Measurements from ENCODE around the gene TUBB3.
A peak's percentile ranks its signal among the peaks of the same experiment; 100 is the strongest.
"Not testable (repeated sequence)": the region's sequence is repeated elsewhere in the genome, so short reads cannot be mapped to it uniquely, and the experiment has no call there.

Gene TUBB3

DNA sequence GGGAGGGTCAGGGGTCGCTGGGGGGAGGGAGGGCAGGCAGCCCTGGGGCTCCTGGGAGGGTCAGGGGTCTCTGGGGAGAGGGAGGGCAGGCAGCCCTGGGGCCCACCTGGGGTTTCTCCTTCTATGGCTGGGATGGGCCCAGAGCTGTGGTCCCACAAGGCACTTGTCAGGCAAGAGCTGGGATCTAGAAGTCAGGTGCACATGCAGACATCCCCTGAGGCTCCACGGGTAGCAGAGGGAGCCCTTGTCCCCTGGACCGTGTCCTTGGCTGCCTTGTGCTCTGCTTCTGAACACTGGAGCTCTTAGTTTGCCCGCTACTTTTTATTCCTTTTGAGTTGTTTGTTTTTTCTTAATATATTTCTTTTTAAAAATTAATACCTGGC, 1.8 kb downstream of the TUBB3 start:
- no peak overlapping the region for H3K4me3 ChIP-seq
- no peak overlapping the region for H3K27ac ChIP-seq
- TF ChIP-seq EZH2 (IDR thresholded peaks at IDR 0.05): no peak
- TF ChIP-seq POLR2AphosphoS5 (IDR thresholded peaks at IDR 0.05; ENCODE audit: borderline replicate concordance, low read depth, low read length): no peak
- no peak for TF ChIP-seq FOXP2 (optimal IDR thresholded peaks at IDR 0.05; ENCODE audit: control extremely low read depth, extremely low read length, insufficient read depth)
- no peaks in the 10 kb centered on the region for H3K9me3 ChIP-seq (ENCODE audit: low read depth, low read length)
- H3K36me3 ChIP-seq (ENCODE audit: insufficient read depth, low read length): no peaks in the 10 kb centered on the region
- DNase-seq (ENCODE audit: low read depth, low spot score): no peak
- no peak overlapping the region for H3K9ac ChIP-seq (ENCODE audit: insufficient read length)

DNA sequence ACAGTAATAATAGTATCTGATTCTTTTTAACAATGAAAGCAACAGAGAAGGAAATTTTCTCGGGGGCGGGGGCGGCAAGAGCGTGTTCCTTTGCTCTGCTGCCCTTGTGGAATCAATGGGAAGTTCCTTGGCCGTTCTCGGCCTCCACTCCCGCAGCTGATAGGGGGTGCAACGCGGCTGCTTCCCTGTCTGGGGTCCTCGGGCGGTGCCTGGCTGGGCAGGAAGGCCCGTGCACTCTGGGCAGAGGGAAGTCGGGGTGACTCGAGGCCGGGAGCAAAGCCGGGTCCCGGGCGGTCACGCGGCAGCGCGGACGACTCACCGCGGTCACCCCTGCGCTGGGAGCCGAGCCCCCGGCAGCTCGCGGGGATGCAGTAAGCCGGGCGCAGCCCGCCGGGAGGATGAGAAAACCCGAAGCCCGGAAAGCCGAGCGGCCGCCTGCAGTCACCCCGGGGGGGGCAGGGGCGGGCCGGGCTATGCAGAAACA, 2.5 kb downstream of the TUBB3 start:
- Histone ChIP-seq H3K36me3 (ENCODE audit: insufficient read depth, low read length) (no peaks in the 10 kb centered on the region), H3K4me3 (peak overlapping the region; percentile 70), H3K27ac (no peak overlapping the region), H3K9me3 (ENCODE audit: low read depth, low read length) (no peaks in the 10 kb centered on the region), H3K9ac (ENCODE audit: insufficient read length) (no peak overlapping the region)
- TF ChIP-seq EZH2 (IDR thresholded peaks at IDR 0.05): no peak
- no peak for TF ChIP-seq POLR2AphosphoS5 (IDR thresholded peaks at IDR 0.05; ENCODE audit: borderline replicate concordance, low read depth, low read length)
- no peak for TF ChIP-seq FOXP2 (optimal IDR thresholded peaks at IDR 0.05; ENCODE audit: control extremely low read depth, extremely low read length, insufficient read depth)
- no peak for DNase-seq (ENCODE audit: low read depth, low spot score)

DNA sequence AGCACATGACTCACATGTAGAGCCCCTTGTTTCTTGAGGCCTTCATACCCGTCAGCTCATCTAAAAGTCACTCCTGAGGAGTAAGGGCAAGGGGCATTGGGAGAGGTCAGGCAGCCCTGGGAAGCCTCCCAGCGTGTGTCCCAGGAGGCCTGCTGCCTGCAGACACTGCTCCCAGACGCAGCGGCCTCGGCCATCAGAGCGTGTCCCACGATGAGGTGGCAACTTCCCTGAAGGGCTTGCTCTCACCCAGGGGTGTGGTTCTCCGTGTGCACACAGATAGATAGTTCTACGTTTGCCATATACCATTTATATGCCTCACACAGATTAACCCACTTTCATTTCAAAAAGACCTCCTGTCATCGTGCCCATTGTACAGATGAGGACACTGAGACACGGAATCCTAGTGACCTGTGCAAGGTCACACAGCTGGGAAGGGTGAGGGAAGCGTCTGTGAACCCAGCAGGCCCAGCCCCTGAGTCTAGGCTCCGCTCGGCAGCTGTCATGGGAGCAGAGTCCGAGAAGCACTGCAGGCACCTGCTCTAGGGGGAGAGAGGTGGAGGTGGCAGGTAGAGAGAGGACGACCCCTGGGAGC, 8.3 kb downstream of the TUBB3 start:
- H3K9me3 ChIP-seq (ENCODE audit: low read depth, low read length): no peaks in the 10 kb centered on the region
- no peaks in the 10 kb centered on the region; the same call in 1 of the 2 replicates for H3K36me3 ChIP-seq (ENCODE audit: insufficient read depth, low read length)
- no peak overlapping the region for H3K4me3 ChIP-seq
- no peak overlapping the region for H3K9ac ChIP-seq (ENCODE audit: insufficient read length)
- no peak for DNase-seq (ENCODE audit: low read depth, low spot score)
- no peak for TF ChIP-seq POLR2AphosphoS5 (IDR thresholded peaks at IDR 0.05; ENCODE audit: borderline replicate concordance, low read depth, low read length)
- TF ChIP-seq EZH2 (IDR thresholded peaks at IDR 0.05): no peak
- TF ChIP-seq FOXP2 (optimal IDR thresholded peaks at IDR 0.05; ENCODE audit: control extremely low read depth, extremely low read length, insufficient read depth): no peak
- H3K27ac ChIP-seq: no peak overlapping the region

DNA sequence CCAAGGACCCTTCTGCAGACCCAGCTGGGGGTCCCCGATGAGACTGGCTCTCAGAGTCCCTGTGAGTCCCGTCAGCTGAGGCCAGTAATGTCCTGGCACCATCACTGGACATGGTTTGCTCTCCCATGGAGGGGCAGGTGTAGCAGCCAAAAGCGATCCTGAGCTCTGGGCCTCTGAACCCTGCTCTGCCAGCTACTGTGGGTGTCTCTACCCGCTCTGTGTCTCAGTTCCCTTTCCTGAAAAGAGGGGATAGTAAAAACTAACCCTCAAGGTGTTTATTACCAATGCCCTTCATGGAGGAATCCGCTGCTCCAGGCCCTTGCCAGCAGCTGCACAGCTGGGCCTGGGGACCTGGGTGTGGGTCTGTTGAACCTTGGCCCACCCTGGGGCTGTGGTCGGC, 8.8 kb downstream of the TUBB3 start:
- H3K9me3 ChIP-seq (ENCODE audit: low read depth, low read length): no peaks in the 10 kb centered on the region
- H3K27ac ChIP-seq: no peak overlapping the region
- H3K36me3 ChIP-seq (ENCODE audit: insufficient read depth, low read length): no peaks in the 10 kb centered on the region; the same call in 1 of the 2 replicates
- no peak overlapping the region for H3K9ac ChIP-seq (ENCODE audit: insufficient read length)
- no peak for TF ChIP-seq EZH2 (IDR thresholded peaks at IDR 0.05)
- no peak for TF ChIP-seq FOXP2 (optimal IDR thresholded peaks at IDR 0.05; ENCODE audit: control extremely low read depth, extremely low read length, insufficient read depth)
- no peak for TF ChIP-seq POLR2AphosphoS5 (IDR thresholded peaks at IDR 0.05; ENCODE audit: borderline replicate concordance, low read depth, low read length)
- H3K4me3 ChIP-seq: no peak overlapping the region
- no peak for DNase-seq (ENCODE audit: low read depth, low spot score)

DNA sequence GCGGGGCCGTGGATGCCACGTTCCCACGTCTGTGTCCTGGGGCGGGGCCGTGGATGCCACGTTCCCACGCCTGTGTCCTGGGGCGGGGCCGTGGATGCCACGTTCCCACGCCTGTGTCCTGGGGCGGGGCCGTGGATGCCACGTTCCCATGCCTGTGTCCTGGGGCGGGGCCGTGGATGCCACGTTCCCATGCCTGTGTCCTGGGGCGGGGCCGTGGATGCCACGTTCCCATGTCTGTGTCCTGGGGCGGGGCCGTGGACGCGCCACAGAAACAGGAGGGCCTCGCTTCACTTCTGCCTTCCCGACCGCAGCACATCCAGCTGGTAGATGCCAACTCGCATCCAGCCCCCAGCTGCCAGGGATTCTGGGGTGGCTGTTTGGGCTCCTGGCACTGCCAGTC, 10.9 kb downstream of the TUBB3 start:
- not testable (repeated sequence) for H3K4me3 ChIP-seq; DNase-seq (ENCODE audit: low read depth, low spot score); H3K9ac ChIP-seq (ENCODE audit: insufficient read length); H3K27ac ChIP-seq; H3K36me3 ChIP-seq (ENCODE audit: insufficient read depth, low read length); H3K9me3 ChIP-seq (ENCODE audit: low read depth, low read length)

DNA sequence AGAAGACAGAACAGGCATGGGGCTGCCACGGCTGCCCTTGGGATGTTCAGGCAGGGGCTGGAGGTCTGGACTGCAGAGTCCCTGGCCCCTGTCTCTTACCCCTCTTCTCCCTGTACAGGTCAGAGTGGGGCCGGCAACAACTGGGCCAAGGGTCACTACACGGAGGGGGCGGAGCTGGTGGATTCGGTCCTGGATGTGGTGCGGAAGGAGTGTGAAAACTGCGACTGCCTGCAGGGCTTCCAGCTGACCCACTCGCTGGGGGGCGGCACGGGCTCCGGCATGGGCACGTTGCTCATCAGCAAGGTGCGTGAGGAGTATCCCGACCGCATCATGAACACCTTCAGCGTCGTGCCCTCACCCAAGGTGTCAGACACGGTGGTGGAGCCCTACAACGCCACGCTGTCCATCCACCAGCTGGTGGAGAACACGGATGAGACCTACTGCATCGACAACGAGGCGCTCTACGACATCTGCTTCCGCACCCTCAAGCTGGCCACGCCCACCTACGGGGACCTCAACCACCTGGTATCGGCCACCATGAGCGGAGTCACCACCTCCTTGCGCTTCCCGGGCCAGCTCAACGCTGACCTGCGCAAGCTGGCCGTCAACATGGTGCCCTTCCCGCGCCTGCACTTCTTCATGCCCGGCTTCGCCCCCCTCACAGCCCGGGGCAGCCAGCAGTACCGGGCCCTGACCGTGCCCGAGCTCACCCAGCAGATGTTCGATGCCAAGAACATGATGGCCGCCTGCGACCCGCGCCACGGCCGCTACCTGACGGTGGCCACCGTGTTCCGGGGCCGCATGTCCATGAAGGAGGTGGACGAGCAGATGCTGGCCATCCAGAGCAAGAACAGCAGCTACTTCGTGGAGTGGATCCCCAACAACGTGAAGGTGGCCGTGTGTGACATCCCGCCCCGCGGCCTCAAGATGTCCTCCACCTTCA, 11.7 kb downstream of the TUBB3 start:
- TF ChIP-seq POLR2AphosphoS5 (IDR thresholded peaks at IDR 0.05; ENCODE audit: borderline replicate concordance, low read depth, low read length): no peak
- TF ChIP-seq EZH2 (IDR thresholded peaks at IDR 0.05): no peak
- no peak for TF ChIP-seq FOXP2 (optimal IDR thresholded peaks at IDR 0.05; ENCODE audit: control extremely low read depth, extremely low read length, insufficient read depth)
- Histone ChIP-seq H3K27ac (no peak overlapping the region), H3K4me3 (no peak overlapping the region), H3K36me3 (ENCODE audit: insufficient read depth, low read length) (no peaks in the 10 kb centered on the region; the same call in 1 of the 2 replicates), H3K9ac (ENCODE audit: insufficient read length) (no peak overlapping the region), H3K9me3 (ENCODE audit: low read depth, low read length) (no peaks in the 10 kb centered on the region)
- DNase-seq (ENCODE audit: low read depth, low spot score): no peak

DNA sequence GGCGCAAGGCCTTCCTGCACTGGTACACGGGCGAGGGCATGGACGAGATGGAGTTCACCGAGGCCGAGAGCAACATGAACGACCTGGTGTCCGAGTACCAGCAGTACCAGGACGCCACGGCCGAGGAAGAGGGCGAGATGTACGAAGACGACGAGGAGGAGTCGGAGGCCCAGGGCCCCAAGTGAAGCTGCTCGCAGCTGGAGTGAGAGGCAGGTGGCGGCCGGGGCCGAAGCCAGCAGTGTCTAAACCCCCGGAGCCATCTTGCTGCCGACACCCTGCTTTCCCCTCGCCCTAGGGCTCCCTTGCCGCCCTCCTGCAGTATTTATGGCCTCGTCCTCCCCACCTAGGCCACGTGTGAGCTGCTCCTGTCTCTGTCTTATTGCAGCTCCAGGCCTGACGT, 12.5 kb downstream of the TUBB3 start:
- DNase-seq (ENCODE audit: low read depth, low spot score); H3K36me3 ChIP-seq (ENCODE audit: insufficient read depth, low read length); H3K9ac ChIP-seq (ENCODE audit: insufficient read length); H3K27ac ChIP-seq; H3K9me3 ChIP-seq (ENCODE audit: low read depth, low read length); H3K4me3 ChIP-seq: not testable (repeated sequence)

DNA sequence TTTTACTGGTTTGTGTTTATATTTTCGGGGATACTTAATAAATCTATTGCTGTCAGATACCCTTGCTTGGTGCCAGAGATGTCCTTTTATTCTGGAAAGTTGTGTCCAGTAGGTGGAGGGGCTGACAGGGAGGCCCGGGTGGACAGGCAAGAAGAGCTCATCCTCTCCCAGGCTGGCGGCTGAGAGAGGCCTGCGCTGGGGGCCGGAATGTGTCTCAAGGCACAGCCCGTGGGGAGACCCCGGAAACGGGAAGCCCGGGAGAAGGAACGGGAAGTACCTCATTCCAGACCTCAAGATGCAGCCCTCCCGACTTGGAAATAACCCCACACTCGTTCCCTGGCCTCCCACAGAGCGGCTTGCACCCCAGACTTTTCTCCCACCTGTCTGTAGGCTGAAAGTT, 12.9 kb downstream of the TUBB3 start:
- Histone ChIP-seq H3K36me3 (ENCODE audit: insufficient read depth, low read length) (no peaks in the 10 kb centered on the region; the same call in 1 of the 2 replicates), H3K9ac (ENCODE audit: insufficient read length) (no peak overlapping the region), H3K4me3 (no peak overlapping the region), H3K27ac (no peak overlapping the region), H3K9me3 (ENCODE audit: low read depth, low read length) (no peaks in the 10 kb centered on the region)
- no peak for TF ChIP-seq POLR2AphosphoS5 (IDR thresholded peaks at IDR 0.05; ENCODE audit: borderline replicate concordance, low read depth, low read length)
- no peak for TF ChIP-seq EZH2 (IDR thresholded peaks at IDR 0.05)
- no peak for TF ChIP-seq FOXP2 (optimal IDR thresholded peaks at IDR 0.05; ENCODE audit: control extremely low read depth, extremely low read length, insufficient read depth)
- DNase-seq (ENCODE audit: low read depth, low spot score): no peak

Measured in SK-N-MC (cell line).